ENCODE measurements around the gene TPM4. TPM values are rescaled to one million over a fixed set of nuclear protein-coding genes. Genes with fewer than 3 reads are reported as not detected.
"Not testable (repeated sequence)": the region's sequence is repeated elsewhere in the genome, so short reads cannot be mapped to it uniquely, and the experiment has no call there.

TPM4 gene
- total RNA-seq, 3 donors from 2014 or later = 205 to 373 (median 333) TPM

GRCh38 chr19:16113727-16114126 lies 37.4 kb downstream of the TPM4 start:
- Histone ChIP-seq H3K4me3 (no peak overlapping the region), H3K9me3 (no peaks in the 10 kb centered on the region), H3K4me1 (ENCODE audit: low read depth) (peaks cover 35% of the 10 kb centered on the region), H3K36me3 (ENCODE audit: low read depth) (peaks cover 12% of the 10 kb centered on the region)
- ATAC-seq (no peak), DNase-seq (no peak)
- intact Hi-C loops (cut with DNase I, micrococcal nuclease) = loop anchor here in 1 of 2 donors (10.0 kb wide), 1 partner anchor 49 kb away; no protein-coding TSS in a partner anchor
- TF ChIP-seq CTCF (IDR thresholded peaks at IDR 0.05) = no peak

- no peak overlapping the region for H3K4me3 ChIP-seq
- DNase-seq = peak in 1 of 3 donors; percentile 43
- no peak for TF ChIP-seq CTCF (IDR thresholded peaks at IDR 0.05)
- no peaks in the 10 kb centered on the region for H3K9me3 ChIP-seq
- ATAC-seq = no peak
- H3K4me1 ChIP-seq (ENCODE audit: low read depth) = peaks cover 41% of the 10 kb centered on the region
- intact Hi-C loops (cut with DNase I, micrococcal nuclease) = loop anchor here in 1 of 2 donors (10.0 kb wide), 1 partner anchor 51 kb away; no protein-coding TSS in a partner anchor
- H3K36me3 ChIP-seq (ENCODE audit: low read depth) = peaks cover 12% of the 10 kb centered on the region
These were observed 39.2 kb downstream of the TPM4 start for GRCh38 chr19:16115301-16116039.

GRCh38 chr19:16116067-16116466 lies 39.8 kb downstream of the TPM4 start:
- no peak for ATAC-seq

GRCh38 chr19:16117594-16118033 lies 41.3 kb downstream of the TPM4 start:
- peak; percentile 11 for ATAC-seq
- intact Hi-C loops (cut with DNase I, micrococcal nuclease) = loop anchor here in 1 of 2 donors (10.0 kb wide), 1 partner anchor 53 kb away; no protein-coding TSS in a partner anchor
- H3K36me3 ChIP-seq (ENCODE audit: low read depth) = peaks cover 17% of the 10 kb centered on the region

More at GRCh38 chr19:16116067-16116466, 39.8 kb downstream of the TPM4 start:
- no peak overlapping the region for H3K4me3 ChIP-seq
- no peak for DNase-seq
- peaks cover 12% of the 10 kb centered on the region for H3K36me3 ChIP-seq (ENCODE audit: low read depth)
- no peak for TF ChIP-seq CTCF (IDR thresholded peaks at IDR 0.05)
- intact Hi-C loops (cut with DNase I, micrococcal nuclease) = loop anchor here in 1 of 2 donors (10.0 kb wide), 1 partner anchor 51 kb away; no protein-coding TSS in a partner anchor
- H3K9me3 ChIP-seq = no peaks in the 10 kb centered on the region
- H3K4me1 ChIP-seq (ENCODE audit: low read depth) = peaks cover 41% of the 10 kb centered on the region

GRCh38 chr19:16118489-16119033 lies 42.3 kb downstream of the TPM4 start:
- no peak for TF ChIP-seq CTCF (IDR thresholded peaks at IDR 0.05)
- peak; percentile 68 for ATAC-seq
- DNase-seq = peak in 2 of 3 donors; percentile 40 to 79
- Histone ChIP-seq H3K9me3 (no peaks in the 10 kb centered on the region), H3K4me3 (no peak overlapping the region), H3K36me3 (ENCODE audit: low read depth) (peaks cover 17% of the 10 kb centered on the region), H3K4me1 (ENCODE audit: low read depth) (peaks cover 31% of the 10 kb centered on the region)
- intact Hi-C loops (cut with DNase I, micrococcal nuclease) = loop anchor here in 1 of 2 donors (10.0 kb wide), 1 partner anchor 54 kb away; no protein-coding TSS in a partner anchor

More at GRCh38 chr19:16117594-16118033, 41.3 kb downstream of the TPM4 start:
- peaks cover 38% of the 10 kb centered on the region for H3K4me1 ChIP-seq (ENCODE audit: low read depth)
- peak in 1 of 3 donors; percentile 66 for DNase-seq
- no peak overlapping the region for H3K4me3 ChIP-seq
- TF ChIP-seq CTCF (IDR thresholded peaks at IDR 0.05) = no peak
- no peaks in the 10 kb centered on the region for H3K9me3 ChIP-seq

- intact Hi-C loops (cut with DNase I, micrococcal nuclease) = loop anchor here in 1 of 2 donors (10.0 kb wide), 1 partner anchor 54 kb away; no protein-coding TSS in a partner anchor
- Histone ChIP-seq H3K36me3 (ENCODE audit: low read depth) (peaks cover 17% of the 10 kb centered on the region), H3K4me1 (ENCODE audit: low read depth) (peaks cover 27% of the 10 kb centered on the region)
- H3K9me3 ChIP-seq, H3K4me3 ChIP-seq: not testable (repeated sequence)
- ATAC-seq (peak; percentile 77), DNase-seq (peak in 2 of 3 donors; percentile 34 to 60)
These were observed 43.0 kb downstream of the TPM4 start for GRCh38 chr19:16119075-16119857.
